Measurements from ENCODE around the gene MCC.

The MCC gene

GRCh38 chr5:113145757-113146387, 342.4 kb downstream of the MCC start:
- Histone ChIP-seq H3K4me3 (replicated peaks; ENCODE audit: insufficient read depth, low read length) (no peak overlapping the region), H3K27ac (replicated peaks) (no peak overlapping the region), H3K27me3 (ENCODE audit: insufficient read depth, poor library complexity, severe bottlenecking) (no peaks in the 10 kb centered on the region)
- TF ChIP-seq POLR2AphosphoS5 (IDR thresholded peaks at IDR 0.05; ENCODE audit: low read depth): no peak
- no peak for TF ChIP-seq GABPA (IDR thresholded peaks at IDR 0.05; ENCODE audit: low read depth)
- TF ChIP-seq SPI1 (IDR thresholded peaks at IDR 0.05; ENCODE audit: borderline replicate concordance, low read depth): no peak
- TF ChIP-seq, protein P1, sequence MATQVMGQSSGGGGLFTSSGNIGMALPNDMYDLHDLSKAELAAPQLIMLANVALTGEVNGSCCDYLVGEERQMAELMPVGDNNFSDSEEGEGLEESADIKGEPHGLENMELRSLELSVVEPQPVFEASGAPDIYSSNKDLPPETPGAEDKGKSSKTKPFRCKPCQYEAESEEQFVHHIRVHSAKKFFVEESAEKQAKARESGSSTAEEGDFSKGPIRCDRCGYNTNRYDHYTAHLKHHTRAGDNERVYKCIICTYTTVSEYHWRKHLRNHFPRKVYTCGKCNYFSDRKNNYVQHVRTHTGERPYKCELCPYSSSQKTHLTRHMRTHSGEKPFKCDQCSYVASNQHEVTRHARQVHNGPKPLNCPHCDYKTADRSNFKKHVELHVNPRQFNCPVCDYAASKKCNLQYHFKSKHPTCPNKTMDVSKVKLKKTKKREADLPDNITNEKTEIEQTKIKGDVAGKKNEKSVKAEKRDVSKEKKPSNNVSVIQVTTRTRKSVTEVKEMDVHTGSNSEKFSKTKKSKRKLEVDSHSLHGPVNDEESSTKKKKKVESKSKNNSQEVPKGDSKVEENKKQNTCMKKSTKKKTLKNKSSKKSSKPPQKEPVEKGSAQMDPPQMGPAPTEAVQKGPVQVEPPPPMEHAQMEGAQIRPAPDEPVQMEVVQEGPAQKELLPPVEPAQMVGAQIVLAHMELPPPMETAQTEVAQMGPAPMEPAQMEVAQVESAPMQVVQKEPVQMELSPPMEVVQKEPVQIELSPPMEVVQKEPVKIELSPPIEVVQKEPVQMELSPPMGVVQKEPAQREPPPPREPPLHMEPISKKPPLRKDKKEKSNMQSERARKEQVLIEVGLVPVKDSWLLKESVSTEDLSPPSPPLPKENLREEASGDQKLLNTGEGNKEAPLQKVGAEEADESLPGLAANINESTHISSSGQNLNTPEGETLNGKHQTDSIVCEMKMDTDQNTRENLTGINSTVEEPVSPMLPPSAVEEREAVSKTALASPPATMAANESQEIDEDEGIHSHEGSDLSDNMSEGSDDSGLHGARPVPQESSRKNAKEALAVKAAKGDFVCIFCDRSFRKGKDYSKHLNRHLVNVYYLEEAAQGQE (IDR thresholded peaks at IDR 0.05; ENCODE audit: insufficient replicate concordance, low read depth): no peak
- TF ChIP-seq, protein P2, sequence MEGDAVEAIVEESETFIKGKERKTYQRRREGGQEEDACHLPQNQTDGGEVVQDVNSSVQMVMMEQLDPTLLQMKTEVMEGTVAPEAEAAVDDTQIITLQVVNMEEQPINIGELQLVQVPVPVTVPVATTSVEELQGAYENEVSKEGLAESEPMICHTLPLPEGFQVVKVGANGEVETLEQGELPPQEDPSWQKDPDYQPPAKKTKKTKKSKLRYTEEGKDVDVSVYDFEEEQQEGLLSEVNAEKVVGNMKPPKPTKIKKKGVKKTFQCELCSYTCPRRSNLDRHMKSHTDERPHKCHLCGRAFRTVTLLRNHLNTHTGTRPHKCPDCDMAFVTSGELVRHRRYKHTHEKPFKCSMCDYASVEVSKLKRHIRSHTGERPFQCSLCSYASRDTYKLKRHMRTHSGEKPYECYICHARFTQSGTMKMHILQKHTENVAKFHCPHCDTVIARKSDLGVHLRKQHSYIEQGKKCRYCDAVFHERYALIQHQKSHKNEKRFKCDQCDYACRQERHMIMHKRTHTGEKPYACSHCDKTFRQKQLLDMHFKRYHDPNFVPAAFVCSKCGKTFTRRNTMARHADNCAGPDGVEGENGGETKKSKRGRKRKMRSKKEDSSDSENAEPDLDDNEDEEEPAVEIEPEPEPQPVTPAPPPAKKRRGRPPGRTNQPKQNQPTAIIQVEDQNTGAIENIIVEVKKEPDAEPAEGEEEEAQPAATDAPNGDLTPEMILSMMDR (IDR thresholded peaks at IDR 0.05; ENCODE audit: insufficient read depth, low read length): no peak
- DNase-seq (ENCODE audit: low read depth in 1 of 2, low spot score in 1 of 2): no peak

DNA sequence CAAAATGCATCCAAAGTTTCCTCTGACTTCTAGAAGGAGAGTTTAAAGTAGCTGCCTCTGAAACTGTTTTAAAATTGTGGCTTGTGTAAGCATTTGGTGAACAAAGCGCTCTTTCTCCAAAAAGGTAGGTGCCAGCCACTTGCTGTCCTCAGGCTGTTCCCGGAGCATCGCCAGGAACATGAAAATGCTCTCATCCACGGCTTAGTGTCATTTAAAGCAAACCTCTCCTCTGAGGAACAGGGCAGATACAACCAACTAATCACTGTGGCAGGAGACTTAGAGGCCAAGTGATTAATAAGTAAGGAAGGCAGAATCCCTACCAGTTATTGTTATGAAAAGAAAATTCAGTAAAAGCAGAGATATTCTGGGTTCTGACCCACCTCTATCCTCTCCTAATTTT, 346.1 kb downstream of the MCC start:
- Histone ChIP-seq H3K27ac (replicated peaks) (no peak overlapping the region), H3K4me3 (replicated peaks; ENCODE audit: insufficient read depth, low read length) (no peak overlapping the region), H3K27me3 (ENCODE audit: insufficient read depth, poor library complexity, severe bottlenecking) (no peaks in the 10 kb centered on the region)
- DNase-seq (ENCODE audit: low read depth in 1 of 2, low spot score in 1 of 2): no peak
- no peak for TF ChIP-seq POLR2AphosphoS5 (IDR thresholded peaks at IDR 0.05; ENCODE audit: low read depth)
- TF ChIP-seq, protein P2 (IDR thresholded peaks at IDR 0.05; ENCODE audit: insufficient read depth, low read length): no peak

- no peak overlapping the region for H3K4me3 ChIP-seq (replicated peaks; ENCODE audit: insufficient read depth, low read length)
- H3K27ac ChIP-seq (replicated peaks): no peak overlapping the region
- TF ChIP-seq, protein P2 (IDR thresholded peaks at IDR 0.05; ENCODE audit: insufficient read depth, low read length): no peak
- TF ChIP-seq, protein P1 (IDR thresholded peaks at IDR 0.05; ENCODE audit: insufficient replicate concordance, low read depth): no peak
- TF ChIP-seq SPI1 (IDR thresholded peaks at IDR 0.05; ENCODE audit: borderline replicate concordance, low read depth) (no peak), POLR2AphosphoS5 (IDR thresholded peaks at IDR 0.05; ENCODE audit: low read depth) (no peak), GABPA (IDR thresholded peaks at IDR 0.05; ENCODE audit: low read depth) (no peak)
- DNase-seq (ENCODE audit: low read depth in 1 of 2, low spot score in 1 of 2): no peak
- no peaks in the 10 kb centered on the region for H3K27me3 ChIP-seq (ENCODE audit: insufficient read depth, poor library complexity, severe bottlenecking)
Measured at GRCh38 chr5:113140837-113141671, 347.2 kb downstream of the MCC start.
